ENCODE measurements around the gene MRPL38.
"Not testable (repeated sequence)": the region's sequence is repeated elsewhere in the genome, so short reads cannot be mapped to it uniquely, and the experiment has no call there.

The MRPL38 gene

DNA sequence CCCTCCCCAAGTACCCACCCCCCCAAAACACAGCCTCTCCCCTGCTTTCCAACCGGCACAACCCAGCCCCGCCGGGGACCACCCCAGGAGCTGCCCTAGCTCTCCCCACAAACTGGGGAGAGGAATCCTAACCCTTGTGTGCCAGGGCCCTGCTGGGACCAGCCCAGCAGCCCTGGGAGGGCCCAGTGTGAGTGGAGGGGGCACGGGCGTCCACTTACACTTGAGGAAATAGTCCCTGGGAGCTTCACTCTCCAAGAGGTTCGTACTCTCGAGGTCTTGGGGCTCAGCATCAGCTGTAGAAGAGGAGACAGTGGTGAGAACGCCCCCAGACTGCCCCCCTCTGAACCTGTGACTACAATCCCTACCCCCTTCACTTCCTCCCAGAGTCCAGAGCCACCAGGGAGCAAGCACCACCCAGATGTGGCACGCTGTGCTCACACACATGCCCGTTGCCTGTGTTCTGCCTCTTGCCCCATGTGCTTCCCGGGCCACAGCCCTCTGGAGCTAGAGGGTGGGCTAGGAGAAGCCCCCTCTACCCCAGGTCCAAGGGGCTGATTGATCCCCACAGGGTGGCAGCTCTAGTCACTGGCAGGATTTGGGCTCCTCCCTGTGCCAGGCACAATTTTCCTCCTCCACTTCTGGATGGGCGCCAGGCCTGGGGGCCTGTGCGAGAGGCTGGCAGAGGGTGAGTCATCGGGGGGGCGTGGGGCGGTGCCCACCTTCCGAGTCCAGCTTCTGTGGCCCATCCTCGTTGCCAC, 29.3 kb downstream of the MRPL38 start:
- peak; percentile 55 for DNase-seq

DNA sequence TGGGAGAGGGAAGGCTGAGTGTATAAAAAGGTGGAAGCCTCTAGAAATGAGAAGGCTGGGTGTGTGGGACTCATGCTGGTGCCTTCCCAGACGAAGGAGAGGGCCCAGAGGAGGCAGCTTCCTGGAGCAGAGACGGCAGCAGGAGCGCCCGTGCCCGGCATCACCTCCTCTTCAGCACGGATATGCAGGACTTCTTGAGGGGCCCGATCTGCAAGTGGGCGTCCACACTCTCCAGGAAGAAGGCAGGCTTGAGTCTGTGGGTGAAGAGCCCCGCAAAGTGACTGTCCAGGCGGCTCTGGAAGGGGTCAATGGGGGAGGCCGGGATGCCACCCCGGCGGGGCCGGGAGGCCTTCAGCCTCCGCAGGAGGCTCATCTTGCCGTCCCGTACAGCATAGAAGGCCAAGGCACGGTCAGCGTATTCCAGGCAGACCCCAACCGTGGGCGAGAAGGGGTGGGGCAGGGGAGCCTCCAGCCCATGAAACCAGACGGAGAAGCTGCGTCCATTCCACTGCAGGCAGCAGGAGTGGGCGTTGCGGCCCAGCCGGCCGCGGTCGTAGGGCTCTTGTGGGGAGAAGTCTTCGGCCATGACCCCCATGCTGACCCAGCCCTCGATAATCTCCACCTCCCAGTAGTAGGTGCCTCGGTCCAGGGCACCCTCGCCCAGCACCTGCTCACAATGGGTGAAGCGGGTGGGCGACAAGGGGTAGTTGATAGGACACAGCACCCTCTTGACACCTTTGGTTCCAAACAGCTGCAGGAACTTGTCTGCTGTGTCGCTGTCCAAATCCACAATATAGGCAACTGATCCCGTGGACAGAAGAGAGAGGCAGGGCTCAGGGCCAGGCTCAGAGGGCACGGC, 30.1 kb downstream of the MRPL38 start:
- no peak for DNase-seq

DNA sequence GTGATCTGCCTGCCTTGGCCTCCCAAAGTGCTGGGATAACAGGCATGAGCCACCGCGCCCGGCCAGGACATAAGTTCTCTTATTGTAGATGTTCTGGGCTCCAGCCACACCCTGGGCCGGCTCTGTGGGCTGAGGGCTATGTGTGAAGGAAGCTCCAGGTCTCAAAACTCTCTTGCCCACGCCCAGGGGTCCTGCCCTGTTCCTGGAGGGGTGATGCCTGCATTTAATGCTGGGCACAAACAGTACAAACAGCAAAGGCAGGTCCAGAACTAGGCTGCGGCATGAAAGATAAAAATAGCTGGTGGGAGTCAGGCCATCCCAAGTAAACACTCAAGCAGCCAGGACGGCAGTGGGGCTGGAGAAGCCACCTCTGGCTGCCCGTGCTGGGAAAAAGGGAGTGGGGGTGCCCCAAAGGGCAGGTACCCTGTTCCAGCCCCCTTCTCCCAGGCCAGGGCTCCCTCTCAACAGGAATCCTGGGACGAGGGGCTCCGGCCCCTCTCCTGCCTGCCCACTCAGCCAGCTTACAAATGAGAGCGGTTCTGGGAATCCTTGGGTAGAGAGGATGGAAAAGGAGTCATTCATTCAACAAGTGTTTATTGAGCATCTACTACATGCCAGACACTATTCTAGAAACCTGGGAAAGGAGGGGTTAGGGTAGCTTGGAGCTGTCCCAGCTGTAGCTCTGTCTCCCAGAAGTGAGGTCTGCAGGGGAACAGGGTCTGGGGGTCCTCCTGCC, 30.9 kb downstream of the MRPL38 start:
- no peak for DNase-seq

DNA sequence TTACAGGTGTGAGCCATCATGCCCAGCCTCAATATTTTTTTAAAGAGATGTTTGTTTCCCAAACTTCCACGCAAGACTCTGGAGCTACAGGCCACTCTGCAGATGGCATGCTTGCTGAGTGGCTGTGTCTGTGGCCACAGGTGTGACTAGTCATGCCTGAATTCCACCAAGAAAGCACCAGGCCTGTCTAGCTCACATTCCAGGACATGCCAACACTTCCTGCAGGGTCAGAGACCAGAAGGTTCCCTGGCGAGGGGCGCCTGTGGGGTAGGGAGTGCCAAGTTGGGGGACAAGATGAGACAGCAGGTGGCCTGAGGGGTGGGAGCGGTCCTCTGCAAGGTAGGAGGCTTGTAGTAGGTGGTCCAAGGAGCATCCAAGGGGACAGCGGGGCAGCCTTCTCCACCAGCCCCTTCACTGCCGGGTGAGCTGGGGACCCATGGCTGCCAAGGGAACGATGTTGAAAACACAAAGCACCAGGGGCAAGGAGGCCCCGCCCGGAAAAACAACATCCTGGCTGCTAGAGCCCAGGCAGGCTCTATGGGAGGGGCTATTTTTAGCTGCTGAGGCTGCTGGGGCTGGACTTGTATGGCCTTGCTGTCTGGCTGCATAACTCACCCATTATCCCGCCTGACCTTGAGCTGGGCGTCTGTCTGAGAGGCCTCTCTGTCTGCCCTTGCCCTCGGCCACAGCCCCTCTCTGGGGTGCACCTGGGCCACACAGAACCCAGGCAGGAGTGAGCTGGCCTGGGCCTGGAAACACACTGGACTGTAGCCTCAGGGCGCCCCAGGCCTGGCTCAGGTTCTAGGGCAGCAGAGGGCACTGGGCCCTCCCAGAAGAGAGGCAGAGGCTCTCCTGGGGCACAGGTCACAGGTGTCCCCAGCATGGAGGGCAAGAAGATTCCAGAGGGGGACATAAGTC, 32.0 kb downstream of the MRPL38 start:
- no peak for DNase-seq

DNA sequence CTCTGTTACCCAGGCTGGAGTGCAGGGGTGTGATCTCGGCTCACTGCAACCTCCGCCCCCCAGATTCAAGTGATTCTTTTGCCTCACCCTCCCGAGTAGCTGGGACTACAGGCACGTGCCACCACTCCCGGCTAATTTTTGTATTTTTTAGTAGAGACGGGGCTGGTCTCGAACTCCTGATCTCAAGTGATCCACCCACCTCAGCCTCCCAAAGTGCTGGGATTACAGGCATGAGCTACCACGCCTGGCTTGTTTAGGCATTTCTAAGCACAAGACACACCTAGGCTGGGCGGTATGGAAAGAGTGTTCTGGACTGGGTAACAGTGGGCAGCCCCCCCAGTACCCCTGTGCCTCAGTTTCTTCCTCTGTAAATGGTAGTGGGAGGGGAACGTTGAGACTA, 34.5 kb downstream of the MRPL38 start:
- DNase-seq: not testable (repeated sequence)

DNA sequence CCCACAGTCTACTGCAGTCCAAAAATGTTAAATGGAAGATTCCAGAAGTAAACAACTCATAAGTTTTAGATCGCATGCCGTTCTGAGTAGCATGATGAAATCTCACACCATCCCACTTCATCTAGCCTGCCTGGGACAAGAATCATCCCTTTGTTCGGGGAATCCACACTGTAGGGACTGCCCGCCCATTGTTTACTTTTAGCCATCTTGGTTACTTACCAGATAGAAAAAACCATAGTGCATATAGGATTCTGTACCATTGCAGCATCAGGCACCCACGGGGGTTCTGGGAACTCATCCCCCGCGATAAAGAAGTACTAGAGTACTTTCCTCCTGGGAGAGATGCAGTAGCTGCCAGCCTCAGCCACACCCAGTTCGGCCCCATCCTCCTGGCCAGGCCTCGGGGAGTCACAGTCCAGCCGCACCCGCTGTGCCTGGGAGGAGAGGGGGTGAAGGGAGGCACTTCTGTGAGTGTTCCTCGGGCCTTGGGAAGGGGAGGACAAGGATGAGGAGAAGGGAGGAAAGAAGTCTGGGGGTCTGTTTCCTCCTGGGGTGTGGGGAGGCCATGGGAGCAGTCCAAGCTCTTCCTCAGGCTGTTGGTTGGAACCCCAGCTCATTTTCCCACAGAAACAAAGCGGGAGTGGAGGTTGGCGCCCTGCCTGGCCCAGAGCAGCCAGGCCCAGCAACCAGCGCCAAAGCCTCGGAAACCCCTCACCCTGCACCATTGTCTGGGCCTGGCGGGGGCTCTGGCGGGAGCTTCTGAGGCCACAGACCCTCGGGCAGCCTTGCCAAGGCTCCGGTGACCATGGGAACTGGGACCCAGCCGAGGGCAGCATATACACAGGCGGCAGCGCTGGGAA, 35.2 kb downstream of the MRPL38 start:
- DNase-seq: no peak

DNA sequence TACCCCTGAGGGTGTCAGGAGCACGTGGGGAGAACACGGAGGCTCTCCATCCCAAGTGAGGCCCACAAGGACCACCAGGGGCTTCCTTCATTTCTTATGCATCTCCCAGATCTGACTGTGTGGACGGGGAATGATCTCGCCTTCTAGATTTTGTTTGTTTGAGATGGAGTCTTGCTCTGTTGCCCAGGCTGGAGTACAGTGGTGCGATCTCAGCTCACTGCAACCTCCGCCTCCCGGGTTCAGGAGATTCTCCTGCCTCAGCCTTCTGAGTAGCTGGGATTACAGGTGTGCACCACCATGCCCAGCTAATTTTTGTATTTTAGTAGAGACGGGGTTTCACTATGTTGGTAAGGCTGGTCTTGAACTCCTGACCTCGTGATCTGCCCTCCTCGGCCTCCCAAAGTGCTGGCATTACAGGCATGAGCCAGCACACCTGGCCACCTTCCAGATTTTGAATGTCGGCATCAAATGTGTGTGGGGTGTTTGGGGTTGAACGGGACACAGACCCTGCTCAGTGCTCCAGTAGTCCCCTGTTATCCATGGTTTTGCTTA, 35.9 kb downstream of the MRPL38 start:
- DNase-seq: not testable (repeated sequence)

DNA sequence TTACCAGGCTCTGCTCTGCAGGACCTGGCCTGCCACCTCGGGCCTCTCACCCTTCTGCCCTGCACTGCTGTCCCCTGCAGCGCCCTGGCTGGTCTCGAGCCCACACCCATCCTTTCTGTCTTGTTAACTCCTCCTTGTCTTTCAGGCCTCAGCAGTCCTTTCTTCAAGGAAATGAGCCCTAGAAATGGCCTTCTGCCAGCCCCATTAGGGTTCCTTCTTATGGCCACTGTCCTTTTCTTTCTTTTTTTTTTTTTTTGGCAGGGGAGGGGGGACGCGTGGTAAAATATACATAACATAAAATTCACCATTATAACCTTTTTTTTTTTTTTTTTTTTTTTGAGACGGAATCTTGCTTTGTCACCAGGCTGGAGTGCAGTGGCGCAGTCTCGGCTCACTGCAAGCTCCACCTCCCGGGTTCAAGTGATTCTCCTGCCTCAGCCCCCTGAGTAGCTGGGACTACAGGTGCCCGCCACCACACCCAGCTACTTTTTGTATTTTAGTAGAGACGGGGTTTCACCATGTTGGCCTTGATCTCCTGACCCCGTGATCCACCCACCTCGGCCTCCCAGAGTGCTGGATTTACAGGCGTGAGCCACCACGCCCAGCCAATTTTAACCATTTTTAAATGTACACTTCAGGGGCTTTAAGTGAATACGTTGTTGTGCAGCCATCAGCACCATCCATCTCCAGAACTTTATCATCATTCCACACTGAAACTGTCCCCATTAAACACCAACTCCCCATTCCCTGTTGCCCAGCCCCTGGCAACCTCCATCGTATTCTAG, 39.1 kb downstream of the MRPL38 start:
- DNase-seq: not testable (repeated sequence)

DNA sequence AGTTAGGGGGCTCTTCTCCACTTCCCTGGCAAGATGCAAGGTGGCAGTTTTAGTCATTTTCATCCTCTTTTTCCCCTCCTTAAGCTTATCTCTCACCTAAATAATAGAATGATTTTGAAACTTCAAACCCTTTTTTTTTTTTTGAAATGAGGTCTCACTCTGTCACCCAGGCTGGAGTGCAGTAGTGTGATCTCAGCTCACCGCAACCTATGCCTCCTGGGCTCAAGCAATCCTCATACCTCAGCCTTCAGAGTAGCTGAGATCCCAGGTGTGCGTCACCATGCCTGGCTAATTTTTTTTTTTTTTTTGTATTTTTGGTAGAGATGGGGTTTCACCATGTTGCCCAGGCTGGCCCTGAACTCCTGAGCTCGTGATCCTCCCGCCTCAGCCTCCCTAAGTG, 39.8 kb downstream of the MRPL38 start:
- DNase-seq: not testable (repeated sequence)

DNA sequence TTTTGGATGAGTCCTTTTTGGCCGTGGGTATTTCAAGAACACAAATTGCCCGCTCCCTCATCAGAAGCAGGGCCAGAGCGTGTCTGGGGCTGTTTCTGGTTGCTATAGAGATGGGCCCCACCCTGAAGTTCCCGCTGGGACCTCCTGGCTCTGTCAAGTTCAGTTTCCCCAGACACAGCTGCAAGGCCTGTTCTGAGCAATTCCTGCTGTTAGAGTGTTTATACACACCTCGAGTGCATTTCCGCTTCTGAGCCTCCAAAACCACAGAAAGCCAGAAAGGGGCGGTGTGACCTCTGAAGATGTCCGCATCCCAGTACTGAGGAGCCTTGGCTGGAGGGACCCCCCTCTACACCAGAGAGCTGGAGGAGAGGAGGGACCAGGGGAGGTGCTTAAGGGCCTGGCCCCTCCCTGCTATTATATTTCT, 40.2 kb downstream of the MRPL38 start:
- DNase-seq: peak; percentile 79

DNA sequence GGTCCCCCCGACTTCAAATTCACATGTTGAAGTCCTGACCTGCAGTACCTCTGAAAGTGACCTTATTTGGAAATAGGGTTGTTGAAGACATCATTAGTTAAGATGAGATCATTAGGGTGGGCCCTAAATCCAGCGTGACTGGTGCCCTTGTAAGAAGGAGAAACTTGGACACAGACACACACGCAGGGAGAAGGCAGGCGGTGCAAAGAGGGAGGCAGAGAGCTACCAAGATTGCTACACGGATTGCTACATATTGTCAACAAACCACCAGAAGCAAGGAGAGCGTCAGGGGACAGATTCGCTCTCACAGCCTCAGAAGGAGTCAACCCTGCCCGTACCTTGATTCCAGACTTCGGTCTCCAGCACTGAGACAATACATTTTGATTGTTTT, 42.8 kb downstream of the MRPL38 start:
- no peak for DNase-seq

DNA sequence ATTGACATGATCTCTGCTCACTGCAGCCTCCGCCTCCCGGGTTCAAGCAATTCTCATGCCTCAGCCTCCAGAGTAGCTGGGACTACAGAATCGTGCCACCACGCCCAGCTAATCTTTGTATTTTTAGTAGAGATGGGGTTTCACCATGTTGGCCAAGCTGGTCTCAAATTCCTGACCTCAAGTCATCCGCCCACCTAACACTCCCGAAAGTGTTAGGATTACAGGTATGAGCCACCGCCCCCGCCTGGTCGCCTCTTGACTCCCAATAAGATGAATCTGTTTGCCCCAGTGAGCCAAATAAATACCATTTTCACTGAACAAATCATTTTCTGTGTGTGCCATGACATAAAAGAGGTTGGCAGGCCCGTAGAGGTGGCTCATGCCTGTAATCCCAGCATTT, 45.3 kb downstream of the MRPL38 start:
- not testable (repeated sequence) for DNase-seq

DNA sequence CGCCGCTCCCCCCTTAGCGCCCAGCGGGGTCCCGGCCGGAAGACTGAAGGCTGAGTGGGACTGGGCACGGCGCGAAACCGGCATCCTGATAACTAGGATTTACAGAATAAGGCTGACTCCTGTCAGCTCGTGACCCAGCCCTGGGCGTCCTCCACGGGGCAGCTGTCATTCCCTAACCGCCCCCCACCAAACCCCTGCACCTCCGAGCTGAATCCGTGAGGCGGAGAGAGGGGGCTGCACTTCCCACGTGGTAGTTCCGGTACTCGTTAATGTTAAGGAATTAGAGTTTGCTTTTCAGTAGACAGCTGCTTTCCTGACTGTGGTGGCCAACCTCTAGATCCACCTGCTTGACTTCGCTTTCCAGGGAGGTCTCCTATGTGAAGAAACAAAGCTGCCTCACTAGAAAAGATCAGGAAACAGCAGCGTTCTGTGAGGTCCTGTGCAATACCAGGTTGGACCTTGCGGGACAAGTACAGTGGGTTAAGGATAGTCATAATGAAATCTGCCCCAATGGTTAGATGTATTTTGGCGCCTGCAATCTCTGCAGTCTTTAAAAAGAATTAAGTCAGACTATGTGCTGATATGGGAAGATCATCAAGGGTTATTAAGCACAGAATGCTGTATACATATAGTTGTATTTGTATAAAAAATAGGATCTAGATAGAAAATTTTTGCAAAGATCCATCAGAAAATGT, 48.5 kb downstream of the MRPL38 start:
- DNase-seq: no peak

DNA sequence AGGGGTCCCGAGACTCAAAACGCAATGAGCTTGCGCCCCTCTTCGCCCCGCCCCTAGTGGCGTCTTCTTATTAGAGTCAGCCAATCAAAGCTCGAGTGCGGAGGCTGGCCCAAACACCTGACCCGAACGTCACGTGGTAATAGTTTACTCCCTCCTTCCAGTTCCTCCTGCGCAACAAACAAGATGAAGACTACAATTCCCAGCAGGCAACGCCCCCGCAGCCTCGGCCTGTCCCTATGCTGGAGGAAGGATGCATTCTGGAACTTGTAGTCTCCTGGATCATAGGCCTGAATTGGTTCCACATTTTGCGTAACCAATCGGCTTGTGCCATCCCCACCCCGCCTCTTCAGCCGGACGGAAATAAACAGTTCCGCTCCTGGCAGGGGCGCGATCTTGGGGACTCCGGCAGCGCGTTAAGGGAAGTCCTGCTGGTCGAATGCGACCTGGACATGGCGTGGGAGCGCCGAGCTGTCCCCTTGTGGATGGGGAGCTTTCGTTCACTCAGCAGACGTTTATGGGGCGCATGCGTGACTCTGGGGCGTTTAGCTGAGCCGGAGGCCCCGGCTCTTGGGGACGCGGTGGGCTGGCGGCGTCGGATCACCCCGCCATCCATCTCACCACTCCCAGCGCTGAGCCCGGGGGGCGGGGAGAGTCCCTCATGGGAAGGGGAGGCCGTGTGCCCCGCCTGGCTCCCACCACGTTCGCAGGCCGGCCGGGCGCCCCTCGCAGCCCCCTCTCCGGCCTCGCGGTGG, 49.2 kb downstream of the MRPL38 start, which contains the start of gene WBP2:
Gene WBP2 (minus strand): TSS at position 26 of the 752 bp plus-strand sequence. CDS start 38 bp downstream, outside the sequence.
- peak; percentile 97 for DNase-seq

DNA sequence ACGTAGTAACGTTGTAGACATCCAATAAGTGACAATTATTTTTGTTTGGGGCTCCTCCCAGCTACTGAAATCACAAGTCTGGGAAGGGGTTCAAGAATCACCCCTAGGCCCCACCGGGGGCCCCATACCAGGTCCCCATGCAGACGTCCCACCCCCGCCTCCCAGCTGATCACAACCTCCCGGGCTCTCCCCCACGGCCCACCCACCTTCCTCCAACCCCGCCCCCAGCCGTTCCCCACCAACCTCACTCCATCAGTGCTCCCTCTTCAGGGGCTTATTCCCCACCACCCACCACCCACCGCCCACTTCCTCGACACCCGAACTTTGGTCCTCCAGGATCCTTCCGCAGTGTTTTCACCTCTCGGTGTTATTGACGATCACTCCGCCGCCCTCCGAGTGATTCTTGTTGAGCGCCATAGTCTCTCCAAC, 49.8 kb downstream of the MRPL38 start:
- no peak for DNase-seq

DNA sequence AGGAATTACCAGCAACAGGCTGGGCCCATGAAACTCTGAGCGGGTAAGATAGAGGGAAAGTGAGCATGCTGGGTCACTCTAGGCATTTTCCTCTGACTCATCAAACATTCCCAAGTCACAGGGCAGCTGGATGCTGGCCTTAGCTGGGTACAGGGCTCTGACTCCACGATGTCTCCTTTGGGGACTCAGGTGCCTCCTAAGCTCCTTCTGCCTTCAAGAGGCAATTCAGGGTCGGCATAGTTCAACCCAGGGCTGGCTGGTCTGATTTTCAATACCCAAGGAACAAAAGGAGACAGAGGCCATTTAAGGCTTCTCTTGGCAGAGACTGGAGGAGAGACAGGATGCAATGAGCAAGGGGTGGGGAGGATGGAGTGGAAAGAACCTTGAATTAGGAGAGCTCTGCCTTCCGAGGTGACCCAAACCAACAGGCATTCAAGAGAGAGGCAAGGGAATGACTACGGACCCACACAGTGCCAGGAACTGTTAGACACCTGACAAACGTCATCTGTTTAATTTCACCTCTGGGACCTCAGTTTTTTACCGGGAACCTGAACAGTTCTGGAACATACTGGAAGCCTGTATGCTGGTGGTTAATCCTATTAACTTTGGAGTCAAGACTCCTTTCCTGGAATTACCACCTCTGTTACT, 50.5 kb downstream of the MRPL38 start:
- DNase-seq: no peak

DNA sequence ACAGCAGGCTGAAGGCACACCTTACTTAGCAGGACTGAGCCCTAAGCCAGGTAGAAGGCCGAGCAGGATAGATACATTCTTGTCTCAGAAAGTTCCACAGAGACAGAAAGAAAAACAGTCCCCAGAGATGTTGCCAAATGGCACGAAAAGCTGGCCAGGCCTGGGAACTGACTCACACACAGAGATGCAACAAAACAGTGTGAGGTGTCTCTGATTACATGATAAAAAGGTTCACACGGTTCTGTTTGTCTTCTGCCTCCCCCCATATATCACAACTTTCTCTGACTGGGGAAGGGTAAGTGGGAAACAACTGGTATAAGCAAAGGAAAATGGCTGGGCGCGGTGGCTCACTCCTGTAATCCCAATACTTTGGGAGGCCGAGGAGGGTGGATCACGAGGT, 51.3 kb downstream of the MRPL38 start:
- no peak for DNase-seq

DNA sequence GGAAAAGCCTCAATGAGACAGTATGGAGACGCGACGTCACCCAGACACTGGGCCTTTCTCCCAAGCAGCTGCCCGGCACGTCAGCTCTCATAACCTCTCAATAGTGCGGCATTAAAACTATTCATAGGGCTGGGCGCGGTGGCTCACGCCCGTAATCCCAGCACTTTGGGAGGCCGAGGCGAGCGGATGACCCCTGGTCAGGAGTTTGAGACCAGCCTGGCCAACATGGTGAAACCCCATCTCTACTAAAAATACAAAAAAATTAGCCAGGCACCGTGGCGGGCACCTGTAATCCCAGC, 53.0 kb downstream of the MRPL38 start:
- not testable (repeated sequence) for DNase-seq

Measured in DMS79 (cell line).